HG02798 (cell line): ENCODE measurements around the gene ASPHD2.
A peak's percentile ranks its signal among the peaks of the same experiment; 100 is the strongest.
"Not testable (repeated sequence)": the region's sequence is repeated elsewhere in the genome, so short reads cannot be mapped to it uniquely, and the experiment has no call there.

ENCODE experiments used
- ATAC-seq: cut with Tn5 transposase; IDR thresholded peaks from one replicate; pipeline ENCODE4 v1.9.1; 2021; ENCODE audit warnings: mild to moderate bottlenecking; ENCODE audit not compliant: unreplicated experiment, poor library complexity

The ASPHD2 gene, protein sequence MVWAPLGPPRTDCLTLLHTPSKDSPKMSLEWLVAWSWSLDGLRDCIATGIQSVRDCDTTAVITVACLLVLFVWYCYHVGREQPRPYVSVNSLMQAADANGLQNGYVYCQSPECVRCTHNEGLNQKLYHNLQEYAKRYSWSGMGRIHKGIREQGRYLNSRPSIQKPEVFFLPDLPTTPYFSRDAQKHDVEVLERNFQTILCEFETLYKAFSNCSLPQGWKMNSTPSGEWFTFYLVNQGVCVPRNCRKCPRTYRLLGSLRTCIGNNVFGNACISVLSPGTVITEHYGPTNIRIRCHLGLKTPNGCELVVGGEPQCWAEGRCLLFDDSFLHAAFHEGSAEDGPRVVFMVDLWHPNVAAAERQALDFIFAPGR

DNA sequence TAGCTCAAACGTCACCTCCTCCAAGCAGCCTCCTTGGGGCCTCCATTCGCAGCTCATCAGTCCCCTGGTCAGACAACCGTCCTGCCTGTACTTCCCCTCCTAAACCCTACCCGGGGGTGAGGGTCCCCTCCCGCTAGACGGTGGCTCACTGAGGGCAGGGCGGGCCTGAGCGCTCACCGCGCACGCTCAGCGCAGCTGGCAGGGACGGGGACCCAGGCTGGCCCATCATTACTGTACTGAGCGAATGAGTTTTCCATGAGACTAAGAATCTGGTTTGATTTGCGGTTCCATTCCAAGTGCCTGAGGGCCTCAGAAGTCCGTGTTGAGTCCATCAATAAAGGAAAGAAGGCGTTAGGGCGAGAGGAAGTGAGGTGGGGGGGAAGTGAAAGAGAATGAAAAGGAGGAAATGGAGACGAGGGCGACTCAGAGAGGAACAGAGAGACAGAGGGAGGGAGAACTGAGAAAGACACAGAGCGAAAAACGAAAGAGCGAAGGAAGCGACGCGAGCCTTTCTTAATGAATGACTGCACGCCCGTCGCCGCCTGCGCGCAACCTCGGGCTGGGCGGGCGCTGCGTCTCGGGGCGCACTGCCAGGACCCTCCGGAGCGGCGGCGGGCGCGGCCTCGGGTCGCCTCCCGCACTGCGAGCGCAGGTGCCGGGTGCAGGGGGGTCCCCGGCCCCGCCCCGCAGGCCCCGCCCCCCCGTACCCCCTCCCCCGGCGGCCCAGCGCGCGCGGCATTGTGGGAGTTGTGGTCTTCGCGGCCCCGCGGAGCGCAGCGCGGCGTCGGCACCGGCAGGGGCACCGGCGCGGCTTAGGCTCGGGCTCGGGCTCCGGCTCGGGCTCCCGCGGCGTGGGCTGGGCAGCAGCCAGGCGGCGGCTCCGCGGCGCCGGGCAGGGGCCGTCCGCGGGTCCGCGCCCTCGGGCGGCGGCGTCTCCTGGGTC, at the start of gene ASPHD2:
Gene ASPHD2 (plus strand): TSS at position 746 of the 943 bp plus-strand sequence. CDS start 4,356 bp downstream, outside the sequence.
- peak; percentile 72 for ATAC-seq

DNA sequence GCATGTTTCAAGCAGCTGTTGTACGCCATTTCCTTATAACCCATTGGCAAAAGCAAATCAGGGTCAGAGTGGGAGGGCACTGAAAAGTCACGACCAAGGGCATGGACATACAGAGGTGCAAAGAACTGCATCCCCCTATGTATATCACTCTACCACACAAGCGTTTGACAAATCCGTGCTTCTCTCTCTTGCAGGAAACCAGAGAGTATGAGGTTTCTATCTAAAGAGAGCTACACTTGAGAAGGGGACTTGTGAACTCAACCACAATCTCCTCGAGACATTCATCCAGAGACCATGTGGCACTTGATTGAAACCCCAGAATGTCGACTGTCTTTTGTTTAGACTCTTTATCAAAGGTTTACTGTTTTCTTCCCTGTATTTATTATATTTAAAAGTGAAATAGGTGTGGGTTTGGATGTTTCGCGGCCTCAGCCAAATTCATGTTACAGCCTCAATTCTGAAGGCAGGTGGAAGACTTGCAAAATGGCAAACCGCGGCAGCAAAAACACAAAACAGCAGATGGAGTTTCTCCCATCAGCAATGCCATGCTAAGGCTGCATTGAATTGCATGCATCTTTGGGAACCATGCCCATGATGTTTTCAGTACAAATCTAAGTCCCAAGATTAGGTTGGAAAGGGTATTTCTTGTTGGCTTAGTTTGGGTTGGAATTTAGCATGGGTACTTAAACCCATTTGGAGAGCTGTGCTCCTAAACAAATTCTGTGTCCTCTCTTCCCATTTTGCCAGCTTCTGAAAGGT, 48.8 kb upstream of the ASPHD2 start:
- no peak for ATAC-seq

DNA sequence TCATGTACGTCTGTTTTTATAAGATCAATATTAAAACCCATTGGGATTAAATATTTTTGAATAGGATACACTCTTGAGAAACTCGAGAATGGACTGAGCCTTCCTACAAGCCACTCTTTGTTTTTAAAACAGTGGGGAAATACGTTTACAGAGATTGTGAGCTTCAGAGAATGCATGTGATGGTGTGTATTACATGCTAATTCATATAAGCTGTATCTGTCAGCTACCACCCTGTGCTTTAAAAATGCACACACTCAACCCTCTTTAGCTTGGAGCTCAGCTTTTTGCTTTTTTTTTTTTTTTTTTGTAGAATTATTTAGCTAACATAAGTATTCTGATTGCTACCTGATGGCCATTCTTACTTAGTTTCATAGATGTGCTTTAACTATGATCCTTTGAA, 46.3 kb upstream of the ASPHD2 start:
- ATAC-seq, result no peak

DNA sequence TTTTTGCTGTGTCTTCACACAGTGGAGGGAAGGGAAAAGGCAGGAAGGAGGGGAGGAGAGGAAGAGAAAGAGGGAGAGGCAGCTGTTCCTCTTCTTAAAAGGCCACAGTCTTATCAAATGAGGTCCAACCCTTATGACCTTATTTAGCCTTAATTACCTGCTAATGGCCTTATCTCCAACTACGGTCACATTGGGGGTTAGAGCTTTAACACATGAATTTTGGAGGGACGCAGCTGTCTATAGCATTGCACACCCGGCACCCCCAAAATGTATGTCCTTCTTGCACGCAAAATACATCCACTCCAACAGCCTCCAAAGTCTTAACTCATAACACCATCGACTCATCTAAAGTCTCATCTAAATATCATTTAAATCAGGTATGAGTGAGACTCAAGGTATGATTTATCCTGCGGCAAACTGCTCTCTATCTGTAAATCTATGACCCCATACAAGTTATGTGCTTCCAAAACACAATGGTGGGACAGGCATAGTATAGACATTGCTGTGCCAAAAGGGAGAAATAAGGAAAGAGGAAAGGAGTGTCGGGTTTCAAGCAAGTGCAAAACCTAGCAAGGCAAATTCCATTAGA, 45.0 kb upstream of the ASPHD2 start:
- no peak for ATAC-seq

DNA sequence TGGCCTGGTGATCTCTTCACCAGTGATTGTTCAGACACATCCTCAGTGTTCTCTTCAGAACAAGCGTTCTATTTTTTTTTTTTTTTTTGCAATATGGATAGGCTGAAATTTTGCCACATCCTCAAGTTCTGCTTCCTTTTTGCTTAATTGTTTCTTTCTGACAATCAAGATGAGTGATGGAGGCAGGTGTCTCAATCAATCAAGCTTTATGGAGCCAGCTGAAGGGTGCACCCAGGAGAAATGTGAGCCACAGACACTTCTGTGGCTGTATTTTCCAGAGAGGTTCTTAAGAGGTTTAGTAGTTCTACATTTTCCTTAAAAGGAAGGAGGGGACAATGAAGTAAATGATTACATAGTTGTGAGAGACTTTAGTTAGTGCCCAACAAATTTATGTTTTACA, 43.9 kb upstream of the ASPHD2 start:
- no peak for ATAC-seq

DNA sequence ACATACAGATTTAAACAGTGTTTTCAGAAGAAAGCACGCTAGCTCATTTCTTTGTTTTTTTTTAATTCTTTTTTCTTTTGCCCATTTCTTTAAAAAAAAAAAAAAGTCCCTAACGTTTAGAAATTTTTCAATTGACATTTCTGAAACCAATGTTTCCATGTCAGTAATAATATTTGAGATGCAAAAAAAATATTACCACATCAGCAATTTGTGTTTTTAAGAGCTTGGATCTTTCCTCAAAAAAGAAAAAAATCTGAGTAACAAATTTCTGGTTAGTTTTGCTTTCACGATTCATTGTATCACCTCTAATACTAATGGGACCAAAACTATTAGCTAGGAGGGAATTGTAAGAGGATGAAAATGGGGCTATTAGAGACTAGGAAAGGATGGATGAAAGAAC, 39.9 kb upstream of the ASPHD2 start:
- no peak for ATAC-seq

DNA sequence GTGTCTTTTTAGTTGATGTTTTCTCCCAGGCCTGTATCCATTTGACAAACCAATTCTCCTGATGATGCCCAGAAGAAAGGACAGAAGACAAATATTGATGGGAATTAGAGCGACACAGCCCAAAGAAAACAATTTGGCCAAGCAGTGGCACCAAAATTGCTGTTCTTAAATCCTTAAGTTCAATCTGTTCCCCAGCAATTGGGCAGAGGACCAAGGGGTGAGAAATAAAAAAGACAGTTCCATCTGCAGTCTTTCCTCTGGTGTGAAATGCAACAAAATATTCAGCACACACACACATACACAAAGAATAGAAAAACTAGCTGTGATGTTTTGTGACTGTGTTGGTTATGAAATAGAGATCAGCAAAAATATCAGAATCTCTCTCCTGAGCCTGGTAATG, 38.0 kb upstream of the ASPHD2 start:
- ATAC-seq, result no peak

DNA sequence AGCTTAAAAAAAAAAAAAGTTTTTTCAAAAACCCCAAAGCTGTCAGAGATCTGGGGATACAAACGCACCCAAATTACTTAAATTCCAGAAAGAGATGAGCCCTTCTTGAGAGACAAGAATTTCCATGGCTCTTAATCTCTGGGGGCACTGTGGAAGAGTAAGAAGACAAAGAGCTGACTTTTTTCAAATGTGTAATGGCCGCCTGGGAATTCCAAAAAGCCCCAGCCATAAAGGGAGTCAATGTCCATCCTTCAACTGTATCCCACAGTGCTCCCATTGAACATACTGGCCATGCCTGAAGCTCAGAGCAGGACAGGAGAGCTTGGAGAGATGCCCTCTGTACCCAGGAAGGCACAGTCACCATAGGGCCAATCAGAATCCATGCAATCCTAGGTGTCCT, 37.4 kb upstream of the ASPHD2 start:
- ATAC-seq, result no peak

DNA sequence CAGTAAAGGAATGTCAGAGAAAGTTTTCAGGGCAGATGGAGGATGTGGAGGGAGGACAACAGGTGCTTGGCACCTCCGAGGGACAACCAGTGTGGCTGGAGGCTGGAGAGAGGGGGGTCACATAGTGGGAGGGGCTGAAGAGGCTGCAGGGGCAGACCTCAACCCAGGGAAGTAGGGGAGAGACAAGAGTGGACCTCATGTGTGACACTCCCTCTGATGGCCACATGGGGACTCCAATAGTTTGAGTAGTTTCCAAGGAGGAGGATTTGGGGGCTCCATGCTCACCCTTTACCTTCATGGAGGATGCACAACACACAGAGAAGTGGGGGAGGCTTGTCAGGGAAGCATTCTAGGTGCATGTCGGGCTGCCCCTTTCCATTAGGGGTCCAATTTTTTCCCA, 35.1 kb upstream of the ASPHD2 start:
- no peak for ATAC-seq

DNA sequence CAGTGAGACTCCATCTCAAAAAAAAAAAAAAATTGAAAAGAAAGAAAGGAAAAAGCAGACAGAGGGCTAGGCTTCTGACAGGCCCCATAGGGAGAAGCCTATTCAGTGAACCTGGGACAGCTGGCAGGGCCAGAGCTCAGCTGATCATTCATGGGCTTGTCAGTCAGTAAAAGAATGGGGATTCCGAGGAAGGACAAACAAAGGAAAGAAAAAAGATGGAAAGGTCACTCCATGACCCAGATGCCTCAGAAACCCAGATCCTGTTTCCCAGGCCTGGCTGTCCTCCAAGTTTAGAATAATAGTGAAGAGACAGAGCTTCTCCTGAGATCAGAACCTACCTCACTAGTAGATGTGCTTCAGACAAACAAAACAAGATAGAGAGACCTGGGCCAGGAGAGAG, 34.3 kb upstream of the ASPHD2 start:
- ATAC-seq, result no peak

DNA sequence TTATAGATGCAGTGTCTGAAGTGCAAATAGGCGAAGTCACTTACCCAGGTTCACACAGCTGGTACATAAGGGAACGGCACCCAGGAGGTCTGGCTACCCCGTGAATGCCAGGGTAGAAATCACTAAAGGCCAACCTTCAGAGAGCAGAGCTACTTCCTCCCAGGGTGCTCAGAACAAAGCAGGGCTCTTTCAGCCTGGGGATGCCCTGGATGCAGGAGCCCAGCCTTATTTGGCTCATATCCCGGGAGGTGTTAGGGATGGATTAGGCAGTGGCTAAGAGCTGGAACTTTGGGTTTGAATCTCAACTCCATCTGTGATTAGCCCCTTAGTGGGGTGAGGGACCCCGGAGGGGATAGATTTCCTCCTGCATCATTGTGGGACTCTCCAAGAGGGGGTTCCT, 33.1 kb upstream of the ASPHD2 start:
- no peak for ATAC-seq

DNA sequence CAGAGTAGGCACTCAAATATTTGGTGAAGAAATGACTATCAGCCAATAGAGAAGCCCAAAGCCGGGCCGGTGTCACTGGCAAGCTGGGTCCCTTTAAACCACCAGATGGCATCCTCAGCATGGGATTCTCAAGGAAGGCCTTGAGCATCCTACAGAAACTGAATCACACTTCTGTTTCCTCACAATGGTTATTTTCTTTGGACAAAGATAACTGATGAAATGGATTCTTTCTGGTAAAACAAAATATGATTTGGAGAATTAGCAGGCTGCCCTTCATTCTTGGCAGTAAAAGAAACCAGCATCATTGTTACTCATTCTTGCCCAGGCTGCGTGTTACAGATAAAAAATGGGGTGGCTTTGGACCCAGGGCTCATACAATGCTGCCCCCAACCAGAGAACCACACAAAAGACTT, 30.3 kb upstream of the ASPHD2 start:
- peak; percentile 42 for ATAC-seq

DNA sequence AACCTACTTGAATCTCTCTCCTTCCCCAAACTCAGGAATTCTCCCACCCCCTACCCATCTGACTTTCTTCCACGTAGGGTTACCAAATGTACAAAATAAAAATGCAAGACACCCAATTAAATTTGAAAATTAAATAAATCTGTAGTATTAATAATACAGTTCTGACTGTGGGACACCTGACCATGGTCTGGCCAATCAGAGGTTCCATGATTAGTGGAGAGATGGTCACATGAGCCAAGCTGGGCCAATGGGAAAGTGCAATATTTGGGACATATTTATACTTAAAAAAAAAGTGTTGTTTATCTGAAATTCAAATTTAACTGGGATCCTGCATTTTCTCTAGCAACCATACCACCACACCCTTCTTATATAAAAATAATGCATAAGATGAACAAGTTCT, 29.8 kb upstream of the ASPHD2 start:
- no peak for ATAC-seq

DNA sequence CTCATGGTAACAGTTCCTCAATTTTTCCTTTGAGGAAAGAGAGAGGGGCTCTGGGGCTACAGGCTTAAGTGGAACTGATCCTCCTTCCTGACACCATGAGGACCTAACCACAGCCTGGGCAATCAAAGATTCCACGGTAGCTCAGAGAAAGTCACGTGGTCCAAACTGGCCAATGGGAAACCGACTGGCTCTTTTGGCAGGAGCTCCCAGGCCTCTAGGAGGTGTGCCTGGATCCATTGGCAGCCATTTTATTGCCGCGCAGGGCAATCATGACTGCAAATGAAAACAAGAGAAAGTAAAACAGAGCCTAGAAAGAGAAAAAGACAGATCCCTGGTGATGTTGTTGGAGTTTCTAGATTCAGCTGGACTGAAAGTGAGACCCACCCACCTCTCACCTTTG, 27.3 kb upstream of the ASPHD2 start:
- ATAC-seq, result no peak

DNA sequence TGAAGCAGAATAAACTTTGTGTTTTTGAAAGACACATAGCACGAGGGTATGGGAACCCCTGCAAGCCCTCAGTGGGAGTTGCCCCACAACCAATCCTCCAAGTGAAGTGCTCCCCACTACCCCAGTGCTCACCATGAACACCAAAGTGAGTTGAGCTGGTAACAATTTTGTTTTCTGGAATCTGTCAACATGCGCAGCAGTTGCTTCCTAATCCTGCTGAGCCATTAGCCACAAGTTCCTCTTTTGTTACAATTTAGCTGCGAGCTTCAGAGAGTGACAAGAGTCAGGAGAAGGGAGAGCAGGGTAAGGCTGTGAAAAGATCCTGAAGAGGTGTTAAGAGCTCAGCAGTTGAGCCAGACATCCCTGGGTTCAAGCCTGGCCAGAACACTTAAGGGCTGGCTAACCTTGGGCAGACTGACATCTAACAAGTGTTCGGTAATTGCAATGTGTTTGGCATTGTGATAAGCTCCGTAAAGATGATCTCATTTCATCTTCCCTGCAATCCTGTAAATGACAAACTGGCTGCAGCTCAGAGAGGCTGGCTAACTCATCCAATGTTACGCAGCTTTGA, 24.1 kb upstream of the ASPHD2 start:
- ATAC-seq, result no peak

DNA sequence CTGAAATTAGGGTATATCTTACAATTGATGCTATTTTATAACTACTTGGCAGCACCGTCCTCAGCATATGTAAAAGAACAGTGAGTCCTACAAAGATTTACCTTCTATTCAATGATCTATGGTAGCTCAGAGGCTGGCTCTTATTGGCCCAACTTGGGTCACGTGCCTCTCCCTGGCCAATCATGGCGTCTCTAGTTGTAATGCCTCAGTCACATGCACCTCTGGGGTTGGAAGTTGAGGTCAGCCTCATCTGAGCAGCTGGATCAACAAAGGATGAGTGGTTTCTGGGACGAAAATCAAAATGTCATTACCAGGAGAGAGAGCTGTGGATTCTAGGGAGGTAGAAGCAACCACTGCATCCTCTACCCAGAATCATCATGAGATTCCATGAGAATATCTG, 22.9 kb upstream of the ASPHD2 start:
- no peak for ATAC-seq

DNA sequence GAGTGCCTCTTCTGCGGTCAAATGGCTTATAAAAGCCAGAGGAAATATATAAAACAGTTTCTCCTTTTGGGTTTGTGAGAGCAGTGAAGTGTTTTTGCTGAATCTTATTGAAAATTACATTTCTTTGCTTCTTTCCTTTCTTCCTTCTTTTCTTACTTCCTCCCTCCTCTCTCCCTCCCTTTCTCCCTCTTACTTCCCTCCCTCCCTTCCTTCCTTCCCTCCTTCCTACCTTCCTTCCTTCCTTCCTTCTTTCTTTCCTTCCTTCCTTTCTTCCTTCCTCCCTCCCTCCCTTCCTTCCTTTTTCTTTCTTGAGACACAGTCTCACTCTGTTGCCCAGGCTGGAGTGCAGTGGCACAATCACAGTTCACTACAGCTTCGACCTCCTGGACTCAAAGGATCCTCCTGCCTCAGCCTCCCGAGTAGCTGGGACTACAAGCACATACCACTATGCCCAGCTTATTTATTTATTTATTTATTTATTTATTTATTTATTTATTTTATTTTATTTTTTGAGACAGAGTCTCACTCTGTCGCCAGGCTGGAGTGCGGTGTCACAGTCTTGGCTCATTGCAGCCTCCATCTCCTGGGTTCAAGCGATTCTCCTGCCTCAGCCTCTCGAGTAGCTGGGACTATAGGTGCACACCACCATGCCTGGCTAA, 20.4 kb upstream of the ASPHD2 start:
- not testable (repeated sequence) for ATAC-seq

DNA sequence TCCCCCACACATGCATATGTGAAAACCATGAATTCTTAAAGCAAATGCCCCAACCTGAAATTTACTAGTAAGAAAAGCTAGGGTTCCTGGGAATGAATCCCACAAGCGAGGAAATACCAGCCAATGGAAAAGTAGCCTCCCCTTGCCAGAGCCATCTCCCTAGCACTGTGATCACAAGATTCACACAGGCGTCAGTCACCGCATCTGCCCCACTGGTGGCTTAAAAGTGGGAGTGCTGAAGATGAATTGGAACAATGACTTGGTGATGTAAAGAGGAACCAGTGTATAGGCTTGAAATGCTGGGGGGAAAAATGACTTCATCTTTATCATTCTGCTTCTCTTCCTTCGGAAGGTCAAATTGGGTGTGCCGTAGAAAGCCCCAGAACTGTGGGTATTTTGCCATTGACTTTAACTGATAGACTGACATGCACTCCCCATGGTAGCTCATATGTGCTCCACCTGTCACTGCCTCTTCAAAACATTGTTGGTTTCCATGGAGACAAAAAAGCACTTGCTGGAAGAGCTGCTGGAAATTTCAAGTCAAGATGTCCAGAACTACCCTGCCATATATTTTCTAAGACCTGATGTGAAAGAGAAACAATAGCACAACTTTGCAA, 19.2 kb upstream of the ASPHD2 start:
- no peak for ATAC-seq

DNA sequence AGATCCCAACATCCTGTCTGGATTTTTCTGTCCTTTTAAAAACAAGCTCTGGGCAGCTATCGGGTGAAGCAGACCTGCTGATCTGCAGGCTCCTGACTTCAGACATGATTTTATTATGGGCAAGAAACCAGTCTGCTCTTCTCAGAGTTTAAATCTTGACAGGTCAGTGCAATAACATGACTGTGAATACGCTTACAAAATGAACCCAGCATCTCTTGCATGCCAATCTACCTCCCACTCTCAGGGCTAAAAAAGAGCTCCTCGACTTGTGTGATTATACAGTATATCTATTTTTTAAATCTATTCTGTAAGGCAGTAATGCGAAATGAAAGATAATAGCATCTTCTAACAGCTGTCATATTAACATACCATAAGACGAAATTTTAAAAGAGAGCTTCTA, 18.7 kb upstream of the ASPHD2 start:
- no peak for ATAC-seq
